H1 (cell line): ENCODE results near the gene ATP6V0E2. TPM values are rescaled to one million over a fixed set of nuclear protein-coding genes. Genes with fewer than 3 reads are reported as not detected.

Experiments
- CTCF ChIA-PET: fragments of 300-600 bp; sonication (Branson Sonifier 250); formaldehyde crosslinking; loops from one replicate; lab custom pipeline; 2021; ENCODE audit not compliant: partially characterized antibody; lab: Charles Lee
- POLR2A ChIA-PET: fragments of 300-600 bp; sonication (Branson Sonifier 250); formaldehyde crosslinking; loops from one replicate; lab custom pipeline; 2021; ENCODE audit warnings: inconsistent platforms; ENCODE audit not compliant: partially characterized antibody; lab: Charles Lee
- DNase-seq, 2 experiments: peaks; one replicate each; pipeline versions ENCODE4 v3.0.0 to v3.0.0-alpha.2; 2010 to 2022; ENCODE audit warnings: low spot score in 2 of 2, low read depth in 1 of 2, mixed read lengths in 1 of 2
- FAIRE-seq: peaks from 2 replicates; lab custom pipeline; 2011; peaks lifted over from hg19 to GRCh38; lab: Jason Lieb, UNC
- H2AFZ ChIP-seq: 2 replicates; pipeline ENCODE4 v1.8.1; 2012; ENCODE audit warnings: low read length, inconsistent platforms
- H2AK5ac ChIP-seq: 2 replicates; pipeline ENCODE4 v1.6.1; 2013; ENCODE audit warnings: low read depth, low read length
- H2BK120ac ChIP-seq: replicated peaks from 2 replicates; pipeline ENCODE3; 2013; ENCODE audit warnings: low read depth, low read length, inconsistent platforms
- H2BK12ac ChIP-seq: 2 replicates; pipeline ENCODE4 v1.6.1; 2013; ENCODE audit warnings: low read depth, low read length
- H2BK15ac ChIP-seq: 2 replicates; pipeline ENCODE4 v1.6.1; 2013; ENCODE audit warnings: low read length
- H2BK20ac ChIP-seq: 2 replicates; pipeline ENCODE4 v1.6.1; 2013; ENCODE audit warnings: low read length
- H2BK5ac ChIP-seq: 2 replicates; pipeline ENCODE4 v1.6.1; 2013; ENCODE audit warnings: low read depth, low read length
- H3K14ac ChIP-seq: 2 replicates; pipeline ENCODE4 v1.6.1; 2013; ENCODE audit warnings: inconsistent platforms; ENCODE audit not compliant: insufficient read length
- H3K18ac ChIP-seq: 2 replicates; pipeline ENCODE4 v1.6.1; 2013; ENCODE audit warnings: low read length; ENCODE audit errors: extremely low read depth
- H3K23ac ChIP-seq: 2 replicates; pipeline ENCODE4 v1.6.1; 2013; ENCODE audit warnings: inconsistent platforms; ENCODE audit not compliant: insufficient read length
- H3K23me2 ChIP-seq: 2 replicates; pipeline ENCODE4 v1.6.1; 2013; ENCODE audit warnings: low read depth, low read length
- H3K27ac ChIP-seq: 2 replicates; pipeline ENCODE4 v1.6.1; 2011; ENCODE audit warnings: low read depth, low read length, inconsistent platforms
- H3K27me3 ChIP-seq, 4 experiments: replicated peaks in 1 of 4; 1 replicate in 1 of 4; 2 replicates in 3 of 4; pipeline versions ENCODE4 v1.6.1 to v1.8.1; 2011 to 2013; ENCODE audit warnings: low read length in 3 of 4, mild to moderate bottlenecking in 3 of 4, inconsistent platforms in 2 of 4, mixed read lengths in 2 of 4, moderate library complexity in 1 of 4; ENCODE audit not compliant: control insufficient read depth in 3 of 4, insufficient read depth in 3 of 4; ENCODE audit errors: extremely low read depth in 1 of 4
- H3K36me3 ChIP-seq, 4 experiments: 2 replicates each; pipeline versions ENCODE4 v1.6.1 to v1.8.1; 2011 to 2013; ENCODE audit warnings: mild to moderate bottlenecking in 4 of 4, low read length in 3 of 4, moderate library complexity in 2 of 4, control low read depth in 1 of 4, inconsistent platforms in 1 of 4; ENCODE audit not compliant: insufficient read depth in 4 of 4, control insufficient read depth in 2 of 4
- H3K4ac ChIP-seq: replicated peaks from 2 replicates; pipeline ENCODE3; 2013; ENCODE audit warnings: low read length, low read depth, mixed read lengths, inconsistent platforms; ENCODE audit not compliant: insufficient read length
- H3K4me1 ChIP-seq, 4 experiments: replicated peaks in 1 of 4; 1 replicate in 1 of 4; 2 replicates in 3 of 4; pipeline versions ENCODE4 v1.6.1 to v1.8.1; 2011 to 2013; ENCODE audit warnings: low read length in 3 of 4, inconsistent platforms in 2 of 4, mixed read lengths in 1 of 4; ENCODE audit not compliant: insufficient read depth in 4 of 4, control insufficient read depth in 3 of 4
- H3K4me2 ChIP-seq, 2 experiments: 2 replicates each; pipeline versions ENCODE4 v1.6.1 to v1.8.1; 2011 to 2013; ENCODE audit warnings: low read depth in 2 of 2, low read length in 2 of 2, control low read depth in 1 of 2, inconsistent platforms in 1 of 2, mild to moderate bottlenecking in 1 of 2; ENCODE audit not compliant: insufficient read depth in 1 of 2
- H3K4me3 ChIP-seq, 4 experiments: fragments of 200-600, 300-600 bp in 1 of 4; sonication (generic), shearing (Covaris generic), sonication (Bioruptor Twin) in 1 of 4; 2 replicates each; pipeline versions ENCODE4 v1.5.1 to v1.8.1; 2011 to 2016; ENCODE audit warnings: low read length in 4 of 4, low read depth in 3 of 4, control low read depth in 2 of 4, inconsistent platforms in 2 of 4, mild to moderate bottlenecking in 2 of 4, mixed read lengths in 1 of 4, moderate library complexity in 1 of 4; ENCODE audit not compliant: insufficient read depth in 2 of 4; ENCODE audit errors: extremely low read depth in 1 of 4
- H3K56ac ChIP-seq: replicated peaks from 2 replicates; pipeline ENCODE3; 2013; ENCODE audit warnings: low read depth, mild to moderate bottlenecking, mixed read lengths, low read length, inconsistent platforms; ENCODE audit not compliant: insufficient read length
- H3K79me1 ChIP-seq: 2 replicates; pipeline ENCODE4 v1.6.1; 2013; ENCODE audit warnings: low read depth, low read length, control low read depth
- H3K79me2 ChIP-seq, 2 experiments: 2 replicates each; pipeline versions ENCODE4 v1.6.1 to v1.8.1; 2012 to 2013; ENCODE audit warnings: low read length in 2 of 2, mild to moderate bottlenecking in 2 of 2, inconsistent platforms in 1 of 2; ENCODE audit not compliant: insufficient read depth in 2 of 2, control insufficient read depth in 1 of 2
- H3K9ac ChIP-seq, 4 experiments: replicated peaks in 1 of 4; 1 replicate in 1 of 4; 2 replicates in 3 of 4; pipeline versions ENCODE4 v1.6.1 to v1.8.1; 2011 to 2013; ENCODE audit warnings: low read depth in 3 of 4, low read length in 3 of 4, control low read depth in 2 of 4, mild to moderate bottlenecking in 2 of 4, moderate library complexity in 2 of 4, inconsistent platforms in 1 of 4; ENCODE audit errors: extremely low read depth in 1 of 4
- H3K9me3 ChIP-seq, 2 experiments: 2 replicates each; pipeline versions ENCODE4 v1.6.1 to v1.8.1; 2012 to 2013; ENCODE audit warnings: mild to moderate bottlenecking in 2 of 2, moderate library complexity in 2 of 2, control low read depth in 1 of 2, inconsistent platforms in 1 of 2, low read depth in 1 of 2, low read length in 1 of 2, mixed read lengths in 1 of 2; ENCODE audit not compliant: insufficient read depth in 2 of 2
- H4K20me1 ChIP-seq, 2 experiments: replicated peaks in 1 of 2; 2 replicates each; pipeline versions ENCODE3 to v1.8.1; 2011 to 2013; ENCODE audit warnings: inconsistent platforms in 2 of 2, low read length in 2 of 2, mild to moderate bottlenecking in 1 of 2; ENCODE audit not compliant: insufficient read depth in 2 of 2, control insufficient read depth in 1 of 2
- H4K5ac ChIP-seq: 2 replicates; pipeline ENCODE4 v1.6.1; 2013; ENCODE audit warnings: low read length, low read depth, mixed read lengths, inconsistent platforms; ENCODE audit not compliant: insufficient read length
- H4K8ac ChIP-seq: 2 replicates; pipeline ENCODE4 v1.8.0; 2013; ENCODE audit warnings: mild to moderate bottlenecking, moderate library complexity, low read length, inconsistent platforms; ENCODE audit not compliant: insufficient read depth; ENCODE audit errors: extremely low read depth
- H4K91ac ChIP-seq: replicated peaks from 2 replicates; pipeline ENCODE3; 2013; ENCODE audit warnings: low read length, mixed read lengths, inconsistent platforms; ENCODE audit not compliant: insufficient read length
- BACH1 ChIP-seq: IDR thresholded peaks from 2 replicates; pipeline ENCODE4 v1.6.1; 2012; ENCODE audit warnings: low read length, improper control_type of control experiment
- CBX5 ChIP-seq: fragments of 300-800, 300-1000 bp; sonication (generic); IDR thresholded peaks from 2 replicates; pipeline ENCODE4 v1.7.1; 2016; ENCODE audit warnings: antibody characterized with exemption, low read length, low read depth
- CREB1 ChIP-seq: IDR thresholded peaks from 2 replicates; pipeline ENCODE4 v1.6.1; 2012; ENCODE audit warnings: inconsistent platforms
- FOSL1 ChIP-seq: IDR thresholded peaks from 2 replicates; pipeline ENCODE4 v1.6.1; 2011; ENCODE audit warnings: mild to moderate bottlenecking, low read depth, low read length, moderate library complexity; ENCODE audit not compliant: insufficient read depth
- KDM1A ChIP-seq: fragments of 200-600, 300-600 bp; sonication (generic); IDR thresholded peaks from 2 replicates; pipeline ENCODE4 v1.7.1; 2016; ENCODE audit warnings: mild to moderate bottlenecking, low read length, borderline replicate concordance
- PHF8 ChIP-seq: fragments of 200-600 bp; sonication (generic); conservative IDR thresholded peaks from 2 replicates; pipeline ENCODE4 v1.7.1; 2012; ENCODE audit warnings: low read depth, mild to moderate bottlenecking, inconsistent platforms, low read length, moderate library complexity
- POLR2A ChIP-seq, 2 experiments: IDR thresholded peaks; 1 replicate in 1 of 2; 2 replicates in 1 of 2; pipeline ENCODE4 v1.6.1; 2011; ENCODE audit warnings: low read depth in 2 of 2, low read length in 2 of 2, mild to moderate bottlenecking in 2 of 2; ENCODE audit errors: control extremely low read depth in 1 of 2
- RAD21 ChIP-seq, 2 experiments: IDR thresholded peaks in 1 of 2; conservative IDR thresholded peaks in 1 of 2; 2 replicates each; pipeline ENCODE4 v1.6.1; 2011; ENCODE audit warnings: low read depth in 2 of 2, low read length in 2 of 2, improper control_type of control experiment in 1 of 2, inconsistent platforms in 1 of 2, mild to moderate bottlenecking in 1 of 2, moderate library complexity in 1 of 2
- RNF2 ChIP-seq: fragments of 200-900, 300-1000 bp; sonication (generic); IDR thresholded peaks from 2 replicates; pipeline ENCODE4 v1.7.1; 2016; ENCODE audit warnings: borderline replicate concordance, low read depth, mild to moderate bottlenecking, antibody characterized with exemption, low read length; ENCODE audit not compliant: poor library complexity, severe bottlenecking; ENCODE audit errors: missing control alignments
- SIX5 ChIP-seq: IDR thresholded peaks from 2 replicates; pipeline ENCODE4 v1.6.1; 2011; ENCODE audit warnings: mild to moderate bottlenecking, low read depth, low read length
- SP4 ChIP-seq: IDR thresholded peaks from 2 replicates; pipeline ENCODE4 v1.6.1; 2012; ENCODE audit warnings: low read length, inconsistent platforms
- WGBS, 2 experiments: shearing (Covaris generic) in 1 of 2; methylation state at CpG; one replicate each; pipeline versions ENCODE4 v1.1.6 to v1.1.7; 2013 to 2015; ENCODE audit warnings: low lambda C conversion rate in 2 of 2, mixed read lengths in 2 of 2, inconsistent platforms in 1 of 2, low coverage in 1 of 2, missing lambda C conversion rate in 1 of 2; ENCODE audit not compliant: insufficient replicate concordance in 2 of 2, insufficient coverage in 1 of 2, insufficient read length in 1 of 2; ENCODE audit errors: extremely low coverage in 1 of 2, missing lambda C conversion rate in 1 of 2; 5-methylcytosine and 5-hydroxymethylcytosine counted together
- polyA plus RNA-seq, 7 experiments: library from polyadenylated mRNA; depleted of rRNA in 3 of 7; stranded (reverse) in 5 of 7; unstranded in 2 of 7; fragments of >200 nt in 5 of 7; fragments of 200-250 nt in 2 of 7; gene quantifications; 1 replicate in 5 of 7; 2 replicates in 1 of 7; 4 replicates in 1 of 7; pipeline versions ENCODE4 v1.2.1 to v1.2.3, GENCODE V29; 2011 to 2013; ENCODE audit warnings: missing spikeins in 2 of 7, mixed read lengths in 2 of 7
- total RNA-seq: library from RNA; stranded (reverse); fragmentation: NEBNext Ultra II Directional; extraction: Animal tissue kit (Norgen Biotek cat#: 25700); gene quantifications from 2 replicates; pipeline ENCODE4 v1.2.1, GENCODE V29; 2021
- TF ChIP-seq, protein P1 (sequence below): IDR thresholded peaks from 2 replicates; pipeline ENCODE4 v1.6.1; 2012; ENCODE audit warnings: inconsistent platforms

Gene ATP6V0E2
- total and polyA plus RNA-seq, 2 of the 8 experiments (the other 6 are each of a cell fraction or from before 2014, with no cell fraction given): 26.1 to 47.9 TPM

DNA sequence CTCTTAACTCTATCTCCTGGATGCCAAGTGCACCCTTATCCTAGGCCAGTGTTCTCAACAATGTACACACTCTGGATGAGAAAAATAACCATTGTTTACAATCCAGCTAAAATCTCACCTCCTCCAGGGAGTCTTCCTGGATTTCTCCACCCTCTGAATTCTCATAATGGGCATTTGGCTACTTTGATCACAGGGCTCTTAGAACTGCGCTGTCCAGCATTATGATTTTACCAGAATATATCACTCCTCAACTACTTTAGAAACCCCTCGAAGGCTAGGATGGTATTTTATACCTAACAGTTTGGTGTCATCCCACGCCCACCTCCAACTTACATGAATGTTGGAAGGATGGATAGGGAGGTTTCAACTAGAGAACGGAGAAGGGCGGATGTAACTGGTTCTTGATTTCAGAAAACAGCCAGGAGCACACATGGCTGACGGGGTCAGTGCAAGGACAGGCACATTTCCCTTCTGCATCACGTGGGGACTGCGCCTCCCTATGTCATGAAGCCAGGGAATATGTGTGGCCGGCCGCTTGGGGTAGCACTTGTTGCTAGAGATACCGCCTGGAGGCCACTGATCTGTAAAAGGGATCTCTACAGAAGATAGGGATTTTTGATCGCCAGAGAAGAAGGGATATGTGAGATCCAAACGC is 1.2 kb upstream of the ATP6V0E2 start:
- no peaks in the 10 kb centered on the region for H3K79me1 ChIP-seq
- peak overlapping the region; percentile 62 to 79 for H3K4me2 ChIP-seq
- no peak overlapping the region for H4K91ac ChIP-seq
- H3K27me3 ChIP-seq: peaks cover 0 to 22% (median 14%) of the 10 kb centered on the region in 4 experiments; a peak in 6 of 7 replicates
- H3K27ac ChIP-seq: no peak overlapping the region
- FAIRE-seq: peak; percentile 70
- ChIA-PET CTCF (interaction anchor here (0.8 to 5.5 kb wide), 5 partner anchors 10 to 76 kb away, joined by 3 to 60 read pairs (median 4); no protein-coding TSS in a partner anchor), POLR2A (interaction anchor here (1.0 kb wide), 1 partner anchor 28 kb away, joined by 4 read pairs; no protein-coding TSS in a partner anchor)
- H3K4ac ChIP-seq: no peak overlapping the region
- no peak overlapping the region for H2BK120ac ChIP-seq
- no peak overlapping the region for H3K14ac ChIP-seq
- H2BK12ac ChIP-seq: no peak overlapping the region
- H2BK15ac ChIP-seq: no peak overlapping the region
- H2BK5ac ChIP-seq: no peak overlapping the region
- no peaks in the 10 kb centered on the region for H3K79me2 ChIP-seq
- H3K36me3 ChIP-seq: peaks cover 0 to 3% (median 0%) of the 10 kb centered on the region in 4 experiments; a peak in 2 of 8 replicates
- H3K23ac ChIP-seq: no peak overlapping the region
- no peak overlapping the region for H2BK20ac ChIP-seq
- H4K20me1 ChIP-seq: no peaks in the 10 kb centered on the region
- H3K4me1 ChIP-seq: peaks cover 0 to 12% (median 4%) of the 10 kb centered on the region in 4 experiments; a peak in 4 of 7 replicates
- DNase-seq: peak in 1 of 2 experiments; percentile 55
- peaks cover 11% of the 10 kb centered on the region; the same call in 1 of the 2 replicates for H3K23me2 ChIP-seq
- no peak overlapping the region for H3K56ac ChIP-seq
- H3K18ac ChIP-seq: no peak overlapping the region
- H3K9ac ChIP-seq: no peak overlapping the region
- WGBS, 2 experiments: 39% methylated on average over 13 of the region's 13 CpGs; no CpG with 5 or more reads in 1 of the 2 experiments
- no peak overlapping the region for H4K5ac ChIP-seq
- H2AK5ac ChIP-seq: no peak overlapping the region
- H3K9me3 ChIP-seq: no peaks in the 10 kb centered on the region
- no peak overlapping the region for H2AFZ ChIP-seq
- no peak overlapping the region for H4K8ac ChIP-seq
- H3K4me3 ChIP-seq: peak overlapping the region; percentile 48 to 71 (median 62); a peak in 7 of 8 replicates
- no peak for TF ChIP-seq CBX5
- TF ChIP-seq FOSL1: no peak
- no peak for TF ChIP-seq BACH1
- no peak for TF ChIP-seq SIX5
- TF ChIP-seq RAD21 (IDR thresholded peaks at IDR 0.05 in 1 of 2, conservative IDR thresholded peaks at IDR 0.05 in 1 of 2; ENCODE audit: low read depth in 2 of 2, low read length in 2 of 2): peak; percentile 3 to 8; a peak in 1 of 4 replicates
- TF ChIP-seq KDM1A: peak; percentile 53; the same call in 1 of the 2 replicates
- TF ChIP-seq CREB1: no peak
- no peak for TF ChIP-seq SP4
- no peak for TF ChIP-seq RNF2
- TF ChIP-seq, protein P1, sequence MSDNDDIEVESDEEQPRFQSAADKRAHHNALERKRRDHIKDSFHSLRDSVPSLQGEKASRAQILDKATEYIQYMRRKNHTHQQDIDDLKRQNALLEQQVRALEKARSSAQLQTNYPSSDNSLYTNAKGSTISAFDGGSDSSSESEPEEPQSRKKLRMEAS: peak; percentile 90
- TF ChIP-seq POLR2A (IDR thresholded peaks at IDR 0.05; ENCODE audit: control extremely low read depth in 1 of 2, low read depth in 2 of 2, low read length in 2 of 2): no peak
- TF ChIP-seq PHF8: no peak
